Effector memory CD4-positive, alpha-beta T cell (primary cell): ENCODE measurements around the gene PTPN22.

Experiments
- DNase-seq, 3 donors: peaks; one replicate each; pipeline ENCODE4 v3.0.0-alpha.2; 2020
- H3K27ac ChIP-seq: 2 replicates; pipeline ENCODE4 v1.7.0; 2013; ENCODE audit warnings: mild to moderate bottlenecking, low read length, moderate library complexity; ENCODE audit not compliant: insufficient read depth, poor library complexity, severe bottlenecking
- H3K27me3 ChIP-seq: replicated peaks from 2 replicates; pipeline ENCODE4 v1.7.0; 2013; ENCODE audit warnings: mild to moderate bottlenecking, low read length; ENCODE audit not compliant: insufficient read depth, control insufficient read depth, poor library complexity, severe bottlenecking
- H3K36me3 ChIP-seq: 2 replicates; pipeline ENCODE4 v1.7.0; 2013; ENCODE audit warnings: mild to moderate bottlenecking, low read length, moderate library complexity; ENCODE audit not compliant: control insufficient read depth, insufficient read depth
- H3K4me1 ChIP-seq: 2 replicates; pipeline ENCODE4 v1.7.0; 2013; ENCODE audit warnings: low read length, mild to moderate bottlenecking; ENCODE audit not compliant: control insufficient read depth, insufficient read depth, poor library complexity, severe bottlenecking
- H3K4me3 ChIP-seq: 2 replicates; pipeline ENCODE4 v1.7.0; 2013; ENCODE audit warnings: low read length, low read depth, mild to moderate bottlenecking; ENCODE audit not compliant: insufficient read depth, poor library complexity, severe bottlenecking
- H3K9me3 ChIP-seq: 2 replicates; pipeline ENCODE4 v1.7.0; 2013; ENCODE audit warnings: mild to moderate bottlenecking, low read length, moderate library complexity; ENCODE audit not compliant: control insufficient read depth

Gene PTPN22

DNA sequence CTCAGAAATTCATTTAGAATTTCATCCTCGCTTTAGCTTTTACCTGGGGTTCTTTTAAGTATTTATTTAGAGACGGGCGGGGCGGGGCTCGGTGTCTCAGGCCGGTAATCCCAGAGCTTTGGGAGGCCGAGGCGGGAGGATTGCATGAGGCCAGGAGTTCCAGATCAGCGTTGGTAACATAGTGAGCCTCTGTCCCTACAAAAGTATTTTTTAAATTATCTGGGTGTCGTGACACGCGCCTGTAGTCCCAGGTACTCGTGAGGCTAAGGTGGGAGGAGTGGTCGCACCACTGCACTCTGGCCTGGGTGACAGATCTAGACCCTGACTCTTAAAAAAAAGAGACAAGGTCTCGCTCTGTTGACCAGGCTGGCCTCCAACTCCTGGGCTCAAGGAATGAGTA lies 58.3 kb downstream of the PTPN22 start:
- H3K4me3 ChIP-seq, result no peak overlapping the region
- no peaks in the 10 kb centered on the region for H3K9me3 ChIP-seq
- peak overlapping the region; percentile 95 for H3K27ac ChIP-seq
- peaks cover 4% of the 10 kb centered on the region for H3K4me1 ChIP-seq
- DNase-seq, result no peak
- no peaks in the 10 kb centered on the region for H3K27me3 ChIP-seq
- peaks cover 4% of the 10 kb centered on the region for H3K36me3 ChIP-seq

DNA sequence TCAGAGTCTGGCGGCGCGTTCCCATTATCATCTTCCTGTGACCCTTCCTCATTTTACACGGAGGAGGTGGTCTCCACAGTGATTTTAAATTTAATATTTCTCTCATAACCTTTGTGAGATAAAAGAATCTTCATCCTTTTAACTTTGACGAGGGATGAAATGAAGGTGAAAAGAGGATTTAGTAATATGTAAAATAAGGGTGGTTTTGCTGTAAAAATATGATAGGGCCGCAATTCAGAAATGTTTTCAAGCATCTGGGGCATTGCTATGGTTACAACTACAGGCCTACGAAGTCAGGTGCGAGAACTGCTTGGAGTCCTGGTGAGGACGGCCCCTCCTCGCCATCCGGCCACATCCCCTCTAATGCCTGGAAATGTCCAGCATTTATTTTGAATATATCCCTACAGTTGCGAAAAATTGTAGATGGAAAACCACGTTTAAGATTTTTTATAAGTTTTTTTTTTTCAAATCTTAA lies 58.8 kb downstream of the PTPN22 start:
- DNase-seq, result peak in 1 of 3 donors; percentile 12
- H3K36me3 ChIP-seq, result peaks cover 3% of the 10 kb centered on the region

DNA sequence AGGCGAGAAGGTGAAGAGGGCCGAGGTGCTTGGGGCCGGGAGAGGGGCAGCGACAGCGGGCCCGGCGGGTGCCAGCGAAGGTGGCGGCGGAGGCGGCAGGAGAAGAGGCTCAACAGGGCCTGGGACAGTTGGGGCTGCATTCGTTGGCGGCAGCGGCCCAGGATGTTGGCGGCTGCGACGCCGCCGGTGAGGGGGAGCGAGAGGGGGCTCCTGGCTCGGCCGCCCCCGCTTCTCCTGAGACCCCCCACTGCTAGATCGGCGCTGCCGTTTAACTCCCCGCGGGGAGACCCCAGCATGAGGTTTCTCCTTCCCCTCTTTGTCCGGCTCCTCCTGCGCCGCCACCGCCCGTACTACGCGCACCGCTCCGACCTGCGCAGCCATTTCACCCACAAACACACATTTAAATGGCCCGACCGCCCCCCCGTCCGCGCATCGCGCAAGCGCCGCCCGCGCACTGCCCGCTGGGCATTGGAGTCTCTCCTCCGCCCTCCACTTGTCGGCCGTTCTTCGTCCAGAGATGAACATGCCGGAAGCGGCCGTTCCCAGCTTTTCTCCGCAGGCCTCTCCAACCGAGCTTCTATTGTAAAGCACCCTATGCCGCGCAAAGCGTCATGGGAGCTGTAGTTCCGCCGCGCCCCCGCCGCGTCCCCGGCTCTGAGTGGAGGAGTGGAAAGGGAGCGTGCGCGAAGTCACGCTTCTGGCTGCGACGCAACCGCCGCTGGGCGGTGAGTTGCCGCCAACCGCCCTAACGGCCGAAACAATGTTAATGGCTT lies 59.4 kb downstream of the PTPN22 start, which contains the start of gene RSBN1:
Gene RSBN1, minus strand, starts transcription at position 589 of the 773 bp plus-strand sequence. Its CDS starts 64 bp downstream, at position 525.
- peaks cover 3% of the 10 kb centered on the region for H3K36me3 ChIP-seq
- DNase-seq, result peak; percentile 97 to 99 (median 99)
- no peaks in the 10 kb centered on the region for H3K9me3 ChIP-seq
- peaks cover 7% of the 10 kb centered on the region for H3K4me1 ChIP-seq
- no peaks in the 10 kb centered on the region for H3K27me3 ChIP-seq
- peak within 1 kb of the TSS; percentile 95 for H3K27ac ChIP-seq
- H3K4me3 ChIP-seq, result peak within 1 kb of the TSS; percentile 77

More for the DNA sequence above, 58.8 kb downstream of the PTPN22 start:
- Histone ChIP-seq H3K27ac (peak overlapping the region; percentile 95), H3K4me3 (peak overlapping the region; percentile 77), H3K27me3 (no peaks in the 10 kb centered on the region), H3K9me3 (no peaks in the 10 kb centered on the region), H3K4me1 (peaks cover 7% of the 10 kb centered on the region)

DNA sequence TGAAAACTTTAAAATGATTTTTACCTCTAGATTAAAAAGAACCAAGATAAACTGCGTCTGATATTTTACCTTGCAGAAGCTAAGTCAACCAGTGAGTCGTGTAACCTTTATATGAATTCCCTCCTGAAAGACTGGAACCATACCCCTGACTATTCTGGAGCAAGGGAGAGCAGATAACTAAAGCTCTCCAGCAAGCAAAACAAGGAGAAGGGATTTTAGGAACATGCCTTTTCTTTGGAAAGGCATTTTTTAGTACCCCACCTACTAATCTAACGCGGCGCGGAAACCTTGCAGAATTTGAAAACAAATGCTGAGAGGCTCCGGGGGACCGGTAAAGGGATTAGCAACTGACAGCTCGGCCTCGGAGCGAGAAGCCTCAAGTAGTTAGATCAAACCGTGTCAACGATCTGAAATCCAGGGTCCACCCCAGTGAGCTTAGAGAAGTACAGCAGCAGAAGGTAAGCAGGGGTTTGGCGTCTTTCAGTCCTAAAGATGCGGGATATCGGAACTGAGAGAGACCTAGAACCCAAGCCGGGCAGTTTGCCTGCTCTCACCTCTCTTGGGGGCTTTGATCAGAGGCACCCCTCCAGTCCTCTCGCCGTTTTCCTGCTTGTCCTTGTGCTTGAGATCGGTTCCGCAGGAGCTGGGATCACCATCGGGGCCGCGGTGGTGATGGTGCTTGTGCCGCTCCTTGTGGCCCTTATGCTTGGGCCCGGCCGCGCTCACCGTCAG lies 60.2 kb downstream of the PTPN22 start:
- DNase-seq, result no peak
- peak overlapping the region; percentile 95 for H3K27ac ChIP-seq
- no peaks in the 10 kb centered on the region for H3K27me3 ChIP-seq
- H3K4me1 ChIP-seq, result peaks cover 7% of the 10 kb centered on the region
- peaks cover 3% of the 10 kb centered on the region for H3K36me3 ChIP-seq
- peak overlapping the region; percentile 77 for H3K4me3 ChIP-seq
- H3K9me3 ChIP-seq, result no peaks in the 10 kb centered on the region

DNA sequence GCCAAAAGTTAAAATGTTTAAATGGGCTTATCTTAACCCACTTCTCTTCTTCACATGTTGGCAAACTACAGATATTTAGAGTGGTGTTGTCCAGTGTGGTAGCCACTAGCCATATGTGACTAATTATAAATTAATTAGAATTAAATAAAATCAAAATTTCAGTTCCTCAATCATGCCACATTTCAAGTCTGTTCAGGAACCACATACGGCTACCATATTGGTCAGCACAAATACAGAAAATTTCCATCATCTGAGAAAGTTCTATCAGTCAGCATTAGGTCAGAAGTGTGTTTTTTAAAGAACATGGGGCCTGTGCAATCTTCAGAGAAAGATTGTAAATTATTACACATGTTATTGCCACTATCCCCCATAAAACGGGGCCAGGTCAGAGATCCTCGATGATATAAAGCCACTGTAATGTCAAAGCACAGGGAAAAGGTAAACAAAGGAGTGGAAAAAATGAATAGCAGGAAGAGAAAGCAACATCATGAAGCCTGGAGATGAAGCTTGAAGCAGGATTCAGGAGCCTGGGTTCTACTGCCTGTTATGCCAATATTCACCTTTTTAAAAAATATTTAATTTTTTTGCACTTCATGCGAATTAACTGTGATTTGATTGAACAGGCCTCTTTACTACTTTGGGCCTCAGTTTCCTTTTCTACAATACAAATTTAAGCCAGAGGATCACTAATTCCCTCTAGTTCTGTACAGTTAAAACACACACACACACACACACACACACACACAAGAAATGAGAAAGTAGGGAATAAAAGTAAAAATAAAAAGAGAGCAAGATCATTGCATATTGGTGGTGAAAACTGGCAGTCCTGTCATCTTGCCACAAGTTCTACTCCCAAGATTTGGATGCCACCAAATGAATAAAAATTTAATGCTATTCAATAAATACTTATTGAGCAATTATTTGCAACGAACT lies 61.6 kb downstream of the PTPN22 start:
- no peak for DNase-seq
- no peak overlapping the region for H3K27ac ChIP-seq
- peaks cover 7% of the 10 kb centered on the region for H3K4me1 ChIP-seq

DNA sequence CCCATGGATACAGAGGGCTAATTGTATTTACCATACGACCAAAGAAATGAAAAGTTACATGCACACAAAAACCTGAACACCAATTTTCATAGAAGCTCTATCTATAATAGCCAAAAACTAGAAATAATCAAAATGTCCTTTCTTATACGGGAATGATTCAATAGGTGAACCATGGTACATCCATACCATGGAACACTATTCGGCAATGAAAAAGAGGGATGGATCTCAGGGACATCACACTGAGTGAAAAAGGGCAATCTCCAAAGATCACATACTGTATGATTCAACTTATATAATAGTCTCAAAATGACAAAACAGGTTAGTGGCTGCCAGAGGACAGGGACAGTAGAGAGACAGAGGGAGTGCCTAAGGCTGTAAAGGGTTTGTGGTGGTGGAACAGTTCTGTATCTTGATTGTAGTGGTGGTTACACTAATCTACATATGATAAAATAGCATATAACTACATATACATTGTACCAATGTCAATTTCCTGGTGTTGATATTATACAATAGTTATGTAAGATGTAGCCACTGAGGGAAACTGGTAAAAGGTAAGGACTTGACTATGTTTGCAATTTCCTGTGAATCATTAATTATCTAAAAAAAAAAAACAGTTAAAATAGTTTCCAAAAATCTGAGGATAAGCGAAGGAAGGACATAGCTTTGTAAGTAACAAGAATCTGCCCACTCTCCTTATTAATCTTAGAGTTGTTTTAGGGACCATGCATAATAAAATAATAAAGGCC lies 62.9 kb downstream of the PTPN22 start:
- no peak overlapping the region for H3K27ac ChIP-seq
- peaks cover 12% of the 10 kb centered on the region for H3K4me1 ChIP-seq
- no peak for DNase-seq
- H3K36me3 ChIP-seq, result no peaks in the 10 kb centered on the region
- H3K4me3 ChIP-seq, result peak overlapping the region; percentile 15
- H3K9me3 ChIP-seq, result no peaks in the 10 kb centered on the region
- no peaks in the 10 kb centered on the region for H3K27me3 ChIP-seq

More for the DNA sequence above, 61.6 kb downstream of the PTPN22 start:
- H3K9me3 ChIP-seq, result no peaks in the 10 kb centered on the region
- H3K36me3 ChIP-seq, result no peaks in the 10 kb centered on the region
- peak overlapping the region; percentile 77 for H3K4me3 ChIP-seq
- H3K27me3 ChIP-seq, result no peaks in the 10 kb centered on the region

DNA sequence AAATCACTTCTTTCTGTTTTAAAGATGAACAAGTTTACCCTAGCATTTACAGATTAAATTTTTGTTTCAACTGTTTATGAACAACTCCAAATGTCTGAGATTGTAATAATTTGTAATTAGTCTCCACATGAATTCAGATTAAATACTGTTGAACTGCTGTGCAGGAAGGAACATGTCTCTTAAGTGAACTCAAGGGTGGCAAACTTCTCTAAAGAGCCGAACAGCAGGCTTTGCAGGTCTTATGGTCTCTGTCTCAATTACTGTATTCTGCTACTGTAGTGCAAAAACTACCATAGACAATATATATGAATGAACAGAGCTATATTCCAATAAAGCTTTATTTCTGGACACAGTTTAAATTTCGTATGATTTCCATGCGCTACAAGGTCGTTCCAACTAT lies 65.9 kb downstream of the PTPN22 start:
- peaks cover 12% of the 10 kb centered on the region for H3K4me1 ChIP-seq
- H3K27me3 ChIP-seq, result no peaks in the 10 kb centered on the region
- no peak for DNase-seq
- no peak overlapping the region for H3K4me3 ChIP-seq
- no peaks in the 10 kb centered on the region for H3K36me3 ChIP-seq
- H3K9me3 ChIP-seq, result no peaks in the 10 kb centered on the region
- H3K27ac ChIP-seq, result no peak overlapping the region

DNA sequence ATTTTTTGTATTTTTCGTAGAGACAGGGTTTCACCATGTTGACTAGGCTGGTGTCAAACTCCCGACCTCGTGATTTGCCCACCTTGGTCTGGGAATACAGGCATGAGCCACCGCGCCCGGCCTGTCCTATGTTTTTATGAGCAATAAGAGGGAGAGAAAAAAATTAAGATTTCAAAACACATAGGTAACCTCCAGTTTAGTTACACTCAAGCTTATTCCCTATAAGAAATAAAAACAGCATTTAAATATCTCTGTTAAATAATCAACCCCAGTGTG lies 66.3 kb downstream of the PTPN22 start:
- Histone ChIP-seq H3K4me1 (peaks cover 15% of the 10 kb centered on the region), H3K27ac (no peak overlapping the region)

More for the DNA sequence above, 66.3 kb downstream of the PTPN22 start:
- no peak overlapping the region for H3K4me3 ChIP-seq
- no peaks in the 10 kb centered on the region for H3K27me3 ChIP-seq
- DNase-seq, result no peak
- no peaks in the 10 kb centered on the region for H3K9me3 ChIP-seq
- no peaks in the 10 kb centered on the region for H3K36me3 ChIP-seq
